NCI-H460 (cell line): ENCODE results near the gene HEPACAM. TPM values are rescaled to one million over a fixed set of nuclear protein-coding genes. Genes with fewer than 3 reads are reported as not detected.

Source experiments
- DNase-seq: peaks from one replicate; pipeline ENCODE4 v3.0.0-alpha.2; 2016; ENCODE audit warnings: low read depth; ENCODE audit errors: extremely low read depth
- total RNA-seq: library from RNA; depleted of rRNA; stranded (reverse); fragments of >200 nt; shearing (Covaris generic); gene quantifications from 2 replicates; pipeline ENCODE4 v1.2.3, GENCODE V29; 2014

HEPACAM gene
- total RNA-seq, 1 experiment from 2014 or later, result not detected

GRCh38 chr11:124902616-124903015, 33.2 kb downstream of the HEPACAM start:
- no peak for DNase-seq

GRCh38 chr11:124900464-124900863, 35.4 kb downstream of the HEPACAM start:
- peak; percentile 35 for DNase-seq

- no peak for DNase-seq
Observed at GRCh38 chr11:124899383-124900145, 36.3 kb downstream of the HEPACAM start.

- DNase-seq, result no peak
Observed at GRCh38 chr11:124898711-124899110, 37.1 kb downstream of the HEPACAM start.

GRCh38 chr11:124898263-124898680, 37.6 kb downstream of the HEPACAM start:
- peak; percentile 17 for DNase-seq

GRCh38 chr11:124897674-124898262, 38.1 kb downstream of the HEPACAM start, which contains the start of gene ROBO4:
Gene ROBO4 (minus strand): TSS chr11:124897865. CDS start chr11:124897795, 70 bp downstream.
- DNase-seq, result no peak

GRCh38 chr11:124896821-124897391, 38.9 kb downstream of the HEPACAM start:
- no peak for DNase-seq

- no peak for DNase-seq
Observed at GRCh38 chr11:124896071-124896750, 39.6 kb downstream of the HEPACAM start.

- no peak for DNase-seq
Observed at GRCh38 chr11:124895471-124895971, 40.3 kb downstream of the HEPACAM start.

- no peak for DNase-seq
Observed at GRCh38 chr11:124894606-124895430, 41.0 kb downstream of the HEPACAM start.

- no peak for DNase-seq
Observed at GRCh38 chr11:124893781-124894401, 42.0 kb downstream of the HEPACAM start.

- no peak for DNase-seq
Observed at GRCh38 chr11:124892750-124893454, 42.9 kb downstream of the HEPACAM start.

GRCh38 chr11:124892146-124892545, 43.7 kb downstream of the HEPACAM start:
- no peak for DNase-seq

GRCh38 chr11:124891373-124891861, 44.4 kb downstream of the HEPACAM start:
- DNase-seq, result no peak

- no peak for DNase-seq
Observed at GRCh38 chr11:124890683-124891372, 45.0 kb downstream of the HEPACAM start.

GRCh38 chr11:124890151-124890550, 45.7 kb downstream of the HEPACAM start:
- no peak for DNase-seq

- no peak for DNase-seq
Observed at GRCh38 chr11:124889191-124890091, 46.4 kb downstream of the HEPACAM start.
